ENCODE data around the gene ARAP1.

ARAP1 gene

DNA sequence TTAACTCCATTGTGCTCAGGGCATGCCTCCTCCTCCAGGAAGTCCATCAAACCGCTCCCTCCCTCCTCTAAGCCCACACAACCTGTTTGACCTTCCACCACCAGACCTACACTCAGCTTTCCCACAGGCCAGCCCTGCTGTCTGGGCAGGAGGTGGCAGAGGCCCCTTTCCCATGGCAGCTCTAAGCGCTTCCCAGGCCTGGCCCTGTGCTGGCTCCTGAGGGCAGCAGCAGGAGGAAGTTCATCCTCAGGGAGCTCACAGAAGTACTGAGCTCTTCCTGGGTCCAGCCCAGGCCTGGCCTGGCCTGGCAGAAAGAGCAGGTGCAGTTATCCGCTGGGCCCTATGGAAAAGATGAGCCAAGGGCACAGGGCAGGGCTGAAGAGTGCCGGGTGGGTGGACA is 31.4 kb downstream of the ARAP1 start:
- H3K36me3 ChIP-seq (replicated peaks; ENCODE audit: insufficient read depth, low read length): no peaks in the 10 kb centered on the region
- peaks cover 29% of the 10 kb centered on the region for H3F3A ChIP-seq (ENCODE audit: insufficient read depth, low read length)
- peak overlapping the region; percentile 86 for H3K4me3 ChIP-seq (ENCODE audit: low read length)
- H4K20me1 ChIP-seq (ENCODE audit: insufficient read depth, low read length): no peaks in the 10 kb centered on the region
- no peaks in the 10 kb centered on the region for H3K9me3 ChIP-seq (replicated peaks; ENCODE audit: insufficient read depth, low read length)
- no peak for TF ChIP-seq EZH2 (optimal IDR thresholded peaks at IDR 0.05; ENCODE audit: low read depth, low read length)
- TF ChIP-seq EZH2phosphoT487 (IDR thresholded peaks at IDR 0.05; ENCODE audit: low read length): no peak
- H3K9me2 ChIP-seq (replicated peaks; ENCODE audit: insufficient read depth, low read length): no peaks in the 10 kb centered on the region
- no peaks in the 10 kb centered on the region for H3K27me3 ChIP-seq (replicated peaks; ENCODE audit: insufficient read depth, low read length)
- no peak overlapping the region for H2AFZ ChIP-seq (ENCODE audit: low read length)
- H3K9ac ChIP-seq (ENCODE audit: low read length): peak overlapping the region; percentile 96
- peaks cover 75% of the 10 kb centered on the region for H3K79me2 ChIP-seq (ENCODE audit: low read length)
- peaks cover 50% of the 10 kb centered on the region for H3K4me1 ChIP-seq (ENCODE audit: low read length)
- DNase-seq: no peak
- peak overlapping the region; percentile 99 for H3K27ac ChIP-seq (ENCODE audit: low read length)
- peak overlapping the region; percentile 95 for H3K4me2 ChIP-seq (ENCODE audit: low read depth, low read length)

DNA sequence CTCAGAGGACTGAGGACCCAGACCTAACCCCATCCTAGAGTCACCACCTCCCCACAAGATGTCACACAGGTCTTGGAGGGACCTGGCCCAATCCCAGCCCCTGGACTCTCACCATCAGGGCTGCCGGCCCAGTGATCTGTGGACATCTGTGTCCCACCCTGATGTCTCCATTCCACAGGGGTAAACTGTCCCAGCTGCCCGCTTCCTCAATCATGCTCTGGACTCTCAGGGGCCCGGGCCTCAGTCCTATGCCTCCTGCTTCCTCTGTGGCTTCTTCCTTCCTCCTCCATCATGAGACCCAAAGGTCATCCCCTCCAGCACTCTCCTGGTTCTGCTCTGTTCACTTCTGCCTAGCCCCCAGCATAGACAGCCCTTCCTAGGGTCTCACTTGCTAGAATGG is 32.2 kb downstream of the ARAP1 start:
- H4K20me1 ChIP-seq (ENCODE audit: insufficient read depth, low read length): no peaks in the 10 kb centered on the region
- peak overlapping the region; percentile 95 for H3K4me2 ChIP-seq (ENCODE audit: low read depth, low read length)
- H3K27ac ChIP-seq (ENCODE audit: low read length): peak overlapping the region; percentile 99
- H2AFZ ChIP-seq (ENCODE audit: low read length): no peak overlapping the region
- TF ChIP-seq EZH2 (optimal IDR thresholded peaks at IDR 0.05; ENCODE audit: low read depth, low read length) (no peak), EZH2phosphoT487 (IDR thresholded peaks at IDR 0.05; ENCODE audit: low read length) (no peak)
- TF ChIP-seq, protein P1, sequence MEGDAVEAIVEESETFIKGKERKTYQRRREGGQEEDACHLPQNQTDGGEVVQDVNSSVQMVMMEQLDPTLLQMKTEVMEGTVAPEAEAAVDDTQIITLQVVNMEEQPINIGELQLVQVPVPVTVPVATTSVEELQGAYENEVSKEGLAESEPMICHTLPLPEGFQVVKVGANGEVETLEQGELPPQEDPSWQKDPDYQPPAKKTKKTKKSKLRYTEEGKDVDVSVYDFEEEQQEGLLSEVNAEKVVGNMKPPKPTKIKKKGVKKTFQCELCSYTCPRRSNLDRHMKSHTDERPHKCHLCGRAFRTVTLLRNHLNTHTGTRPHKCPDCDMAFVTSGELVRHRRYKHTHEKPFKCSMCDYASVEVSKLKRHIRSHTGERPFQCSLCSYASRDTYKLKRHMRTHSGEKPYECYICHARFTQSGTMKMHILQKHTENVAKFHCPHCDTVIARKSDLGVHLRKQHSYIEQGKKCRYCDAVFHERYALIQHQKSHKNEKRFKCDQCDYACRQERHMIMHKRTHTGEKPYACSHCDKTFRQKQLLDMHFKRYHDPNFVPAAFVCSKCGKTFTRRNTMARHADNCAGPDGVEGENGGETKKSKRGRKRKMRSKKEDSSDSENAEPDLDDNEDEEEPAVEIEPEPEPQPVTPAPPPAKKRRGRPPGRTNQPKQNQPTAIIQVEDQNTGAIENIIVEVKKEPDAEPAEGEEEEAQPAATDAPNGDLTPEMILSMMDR (IDR thresholded peaks at IDR 0.05; ENCODE audit: low read length): no peak
- H3K9me3 ChIP-seq (replicated peaks; ENCODE audit: insufficient read depth, low read length): no peaks in the 10 kb centered on the region
- H3K27me3 ChIP-seq (replicated peaks; ENCODE audit: insufficient read depth, low read length): no peaks in the 10 kb centered on the region
- no peaks in the 10 kb centered on the region for H3K9me2 ChIP-seq (replicated peaks; ENCODE audit: insufficient read depth, low read length)
- H3K4me1 ChIP-seq (ENCODE audit: low read length): peaks cover 55% of the 10 kb centered on the region
- no peaks in the 10 kb centered on the region for H3K36me3 ChIP-seq (replicated peaks; ENCODE audit: insufficient read depth, low read length)
- no peak for DNase-seq
- H3K79me2 ChIP-seq (ENCODE audit: low read length): peaks cover 81% of the 10 kb centered on the region
- H3K4me3 ChIP-seq (ENCODE audit: low read length): peak overlapping the region; percentile 86
- H3K9ac ChIP-seq (ENCODE audit: low read length): peak overlapping the region; percentile 96
- H3F3A ChIP-seq (ENCODE audit: insufficient read depth, low read length): peaks cover 29% of the 10 kb centered on the region

GRCh38 chr11:72719551-72719950 is 32.7 kb downstream of the ARAP1 start:
- H2AFZ ChIP-seq (ENCODE audit: low read length): no peak overlapping the region
- peaks cover 29% of the 10 kb centered on the region for H3F3A ChIP-seq (ENCODE audit: insufficient read depth, low read length)
- H3K4me3 ChIP-seq (ENCODE audit: low read length): peak overlapping the region; percentile 86
- no peaks in the 10 kb centered on the region for H3K9me2 ChIP-seq (replicated peaks; ENCODE audit: insufficient read depth, low read length)
- peak; percentile 66 for DNase-seq
- H3K27me3 ChIP-seq (replicated peaks; ENCODE audit: insufficient read depth, low read length): no peaks in the 10 kb centered on the region
- no peaks in the 10 kb centered on the region for H3K36me3 ChIP-seq (replicated peaks; ENCODE audit: insufficient read depth, low read length)
- peaks cover 81% of the 10 kb centered on the region for H3K79me2 ChIP-seq (ENCODE audit: low read length)
- H3K27ac ChIP-seq (ENCODE audit: low read length): peak overlapping the region; percentile 99
- TF ChIP-seq, protein P1 (IDR thresholded peaks at IDR 0.05; ENCODE audit: low read length): no peak
- TF ChIP-seq EZH2 (optimal IDR thresholded peaks at IDR 0.05; ENCODE audit: low read depth, low read length) (no peak), EZH2phosphoT487 (IDR thresholded peaks at IDR 0.05; ENCODE audit: low read length) (no peak)
- no peaks in the 10 kb centered on the region for H4K20me1 ChIP-seq (ENCODE audit: insufficient read depth, low read length)
- peaks cover 56% of the 10 kb centered on the region for H3K4me1 ChIP-seq (ENCODE audit: low read length)
- no peaks in the 10 kb centered on the region for H3K9me3 ChIP-seq (replicated peaks; ENCODE audit: insufficient read depth, low read length)
- peak overlapping the region; percentile 95 for H3K4me2 ChIP-seq (ENCODE audit: low read depth, low read length)
- H3K9ac ChIP-seq (ENCODE audit: low read length): peak overlapping the region; percentile 96

DNA sequence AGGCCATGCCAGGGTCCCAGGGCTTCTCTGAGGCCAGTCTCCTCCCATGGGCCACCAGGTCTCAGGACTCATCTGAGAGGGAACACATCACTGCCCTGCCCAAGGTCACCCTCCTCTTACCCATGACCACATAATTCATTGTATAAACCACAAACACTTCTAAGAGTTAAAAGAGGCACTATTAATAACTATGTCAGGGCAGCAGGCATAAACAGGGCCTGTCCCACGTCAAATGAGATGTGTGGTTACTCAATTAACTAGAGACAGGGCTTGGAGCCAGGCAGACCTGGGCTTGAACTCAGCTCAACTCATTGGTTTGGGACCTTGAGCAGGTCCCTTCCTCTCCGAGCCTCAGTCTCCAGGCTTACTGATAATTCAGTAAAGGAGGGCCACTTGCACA is 33.1 kb downstream of the ARAP1 start:
- H3K79me2 ChIP-seq (ENCODE audit: low read length): peaks cover 81% of the 10 kb centered on the region
- H3F3A ChIP-seq (ENCODE audit: insufficient read depth, low read length): peaks cover 29% of the 10 kb centered on the region
- peak overlapping the region; percentile 96 for H3K9ac ChIP-seq (ENCODE audit: low read length)
- peak overlapping the region; percentile 99 for H3K27ac ChIP-seq (ENCODE audit: low read length)
- H3K4me2 ChIP-seq (ENCODE audit: low read depth, low read length): peak overlapping the region; percentile 95
- peaks cover 56% of the 10 kb centered on the region for H3K4me1 ChIP-seq (ENCODE audit: low read length)
- no peaks in the 10 kb centered on the region for H3K9me2 ChIP-seq (replicated peaks; ENCODE audit: insufficient read depth, low read length)
- no peaks in the 10 kb centered on the region for H4K20me1 ChIP-seq (ENCODE audit: insufficient read depth, low read length)
- DNase-seq: peak; percentile 89
- TF ChIP-seq EZH2phosphoT487 (IDR thresholded peaks at IDR 0.05; ENCODE audit: low read length) (no peak), EZH2 (optimal IDR thresholded peaks at IDR 0.05; ENCODE audit: low read depth, low read length) (no peak)
- TF ChIP-seq, protein P1 (IDR thresholded peaks at IDR 0.05; ENCODE audit: low read length): no peak
- no peaks in the 10 kb centered on the region for H3K9me3 ChIP-seq (replicated peaks; ENCODE audit: insufficient read depth, low read length)
- no peaks in the 10 kb centered on the region for H3K27me3 ChIP-seq (replicated peaks; ENCODE audit: insufficient read depth, low read length)
- no peak overlapping the region for H2AFZ ChIP-seq (ENCODE audit: low read length)
- H3K4me3 ChIP-seq (ENCODE audit: low read length): peak overlapping the region; percentile 86; the same call in 1 of the 2 replicates
- H3K36me3 ChIP-seq (replicated peaks; ENCODE audit: insufficient read depth, low read length): no peaks in the 10 kb centered on the region
